NCI-H69 (cell line): Measurements from ENCODE around the gene PRKG1.
A peak's percentile ranks its signal among the peaks of the same experiment; 100 is the strongest.
"Not testable (repeated sequence)": the region's sequence is repeated elsewhere in the genome, so short reads cannot be mapped to it uniquely, and the experiment has no call there.

Source experiments
- DNase-seq: peaks from one replicate; lab custom pipeline; 2025; lab: John Stamatoyannopoulos, UW

Gene PRKG1

DNA sequence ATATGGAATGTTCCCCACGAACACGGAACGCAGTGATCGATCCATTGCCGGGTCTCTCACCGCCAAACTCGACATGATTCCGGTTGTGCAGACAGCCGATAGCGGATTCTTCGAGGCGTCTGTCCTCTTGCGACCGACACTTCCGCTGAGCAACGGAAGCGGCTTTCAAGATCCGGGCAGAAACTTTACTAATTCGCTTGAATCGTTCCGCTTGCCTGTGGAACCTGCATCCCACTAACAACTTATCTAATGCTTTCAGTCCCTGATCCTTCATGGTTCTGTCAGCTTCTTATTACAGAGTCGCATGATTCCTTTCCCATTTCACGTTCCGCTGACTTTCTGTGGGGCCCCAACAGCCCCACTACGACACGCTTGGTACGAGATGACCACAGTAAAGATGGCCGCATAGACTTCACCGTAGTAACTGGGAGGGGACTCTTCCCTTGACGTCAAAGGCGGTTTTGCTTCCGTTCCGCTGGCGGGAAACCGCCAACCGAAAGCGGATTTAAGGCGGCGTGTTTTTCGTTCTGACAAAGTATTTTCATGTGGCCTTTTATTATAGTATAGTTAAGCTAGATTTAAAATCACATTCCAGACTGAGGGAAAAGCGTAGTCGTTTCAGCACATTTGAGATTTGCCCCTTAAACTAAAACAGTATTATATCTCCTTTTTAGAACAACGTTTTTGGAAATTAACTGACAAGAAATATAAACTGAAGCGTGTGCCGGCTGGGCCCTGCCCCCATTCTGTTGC is 625.4 kb downstream of the PRKG1 start, which contains the start of gene CSTF2T:
Gene CSTF2T (minus strand): TSS at position 121 of the 753 bp plus-strand sequence. CDS start 46 bp downstream, at position 75.
- peak; percentile 94 for DNase-seq

- peak; percentile 86 for DNase-seq
These were observed 626.0 kb downstream of the PRKG1 start for GRCh38 chr10:51700228-51700817.

GRCh38 chr10:51705774-51706173 is 631.5 kb downstream of the PRKG1 start:
- DNase-seq = peak; percentile 71

GRCh38 chr10:51706225-51706624 is 631.9 kb downstream of the PRKG1 start:
- DNase-seq = no peak

DNA sequence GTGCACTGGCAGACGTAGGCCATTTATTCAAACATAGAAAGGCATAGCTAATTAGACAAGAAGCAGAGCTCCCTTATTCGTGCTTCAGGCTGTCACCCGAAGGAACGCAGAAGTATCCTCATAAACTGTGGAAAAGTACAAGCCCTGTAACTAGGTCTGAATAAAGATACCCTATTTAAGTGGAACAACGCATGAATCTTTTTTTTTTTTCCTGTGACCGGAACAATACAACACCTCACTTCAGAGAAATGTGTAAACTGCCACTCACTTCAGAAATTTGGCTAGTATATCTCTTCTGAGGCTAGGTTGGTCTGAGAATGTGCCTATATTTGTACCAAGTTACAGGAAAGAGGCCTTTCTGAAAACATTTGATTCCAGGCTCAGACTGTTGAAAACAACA is 633.1 kb downstream of the PRKG1 start:
- DNase-seq = no peak

DNA sequence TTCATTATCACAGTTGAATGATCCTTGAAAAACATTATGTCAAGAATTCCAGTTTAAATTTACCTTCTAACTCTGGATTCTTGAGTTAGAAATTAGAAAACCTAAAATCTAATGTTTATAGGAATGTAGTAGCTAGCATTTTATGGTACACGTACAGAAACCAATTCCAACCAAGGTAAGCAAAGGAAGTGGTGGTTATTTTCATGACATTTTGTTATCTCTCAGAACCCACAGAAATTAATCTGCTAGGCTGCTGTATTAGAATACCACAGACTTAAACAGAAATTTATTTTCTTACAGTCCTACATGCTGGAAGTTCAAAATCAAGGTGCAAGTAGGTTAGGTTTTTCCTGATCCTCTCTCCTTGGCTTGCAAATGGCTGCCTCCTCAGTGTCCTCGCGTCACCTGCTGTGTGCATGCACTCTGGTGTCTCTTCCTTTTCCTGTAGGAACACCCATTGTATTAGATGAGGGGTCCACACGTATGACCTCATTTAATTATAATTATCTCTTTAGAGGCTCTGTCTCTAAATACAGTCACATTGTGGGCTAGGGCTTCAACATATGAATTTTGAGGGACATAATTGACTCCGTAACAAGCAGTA is 633.6 kb downstream of the PRKG1 start:
- no peak for DNase-seq

GRCh38 chr10:51708609-51709008 is 634.3 kb downstream of the PRKG1 start:
- DNase-seq = no peak

DNA sequence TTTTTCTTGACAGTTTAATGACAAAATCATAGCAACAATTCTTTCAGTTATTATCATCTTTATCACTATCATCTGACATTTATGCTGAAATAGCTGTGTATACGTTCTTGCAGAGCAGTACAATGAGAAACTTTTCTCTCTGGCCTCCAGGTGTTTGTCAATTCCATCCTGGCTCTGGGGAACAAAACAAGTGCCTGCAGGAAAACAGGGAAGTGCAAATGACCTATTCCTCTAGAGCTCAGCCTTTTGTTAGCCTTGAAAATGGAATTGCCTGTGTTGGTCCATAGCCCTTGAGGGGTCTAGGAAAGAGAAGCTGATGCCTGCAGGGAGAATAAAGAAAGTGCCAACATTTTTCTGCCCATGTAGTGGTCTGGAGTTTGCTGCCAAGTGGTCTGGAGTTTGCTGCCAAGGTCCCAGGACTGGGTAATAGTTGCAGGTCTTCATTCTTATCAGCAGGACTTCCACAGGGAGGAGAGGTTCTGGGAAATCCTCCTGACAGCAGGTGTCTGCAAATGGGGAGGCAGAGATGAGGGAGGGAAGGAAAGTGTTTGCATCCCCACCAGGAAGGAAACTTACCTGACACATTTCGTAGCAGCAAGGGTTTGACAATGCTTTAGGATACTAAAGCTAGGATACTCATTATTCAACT is 635.2 kb downstream of the PRKG1 start:
- peak; percentile 22 for DNase-seq

- no peak for DNase-seq
These were observed 637.2 kb downstream of the PRKG1 start for GRCh38 chr10:51711519-51711891.

DNA sequence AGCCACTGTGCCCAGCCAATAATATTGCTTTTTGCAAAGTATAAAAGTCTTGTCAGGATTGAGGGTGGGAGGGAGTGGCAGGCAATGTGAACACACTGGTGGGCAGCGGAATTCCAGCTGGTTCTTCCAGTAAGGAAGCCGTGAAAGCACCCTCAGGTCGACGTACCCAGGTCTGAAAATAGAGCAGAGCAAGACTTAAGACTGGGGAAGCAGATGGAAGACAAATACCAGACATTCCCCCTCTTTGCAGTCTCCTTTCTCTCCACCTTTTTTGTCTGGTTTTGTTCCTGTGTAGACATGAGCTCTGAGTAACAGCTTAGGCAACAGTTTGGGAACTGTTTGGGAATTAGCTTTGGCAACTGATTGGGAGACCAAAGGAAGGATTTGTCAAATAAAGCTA is 642.7 kb downstream of the PRKG1 start:
- DNase-seq = no peak

DNA sequence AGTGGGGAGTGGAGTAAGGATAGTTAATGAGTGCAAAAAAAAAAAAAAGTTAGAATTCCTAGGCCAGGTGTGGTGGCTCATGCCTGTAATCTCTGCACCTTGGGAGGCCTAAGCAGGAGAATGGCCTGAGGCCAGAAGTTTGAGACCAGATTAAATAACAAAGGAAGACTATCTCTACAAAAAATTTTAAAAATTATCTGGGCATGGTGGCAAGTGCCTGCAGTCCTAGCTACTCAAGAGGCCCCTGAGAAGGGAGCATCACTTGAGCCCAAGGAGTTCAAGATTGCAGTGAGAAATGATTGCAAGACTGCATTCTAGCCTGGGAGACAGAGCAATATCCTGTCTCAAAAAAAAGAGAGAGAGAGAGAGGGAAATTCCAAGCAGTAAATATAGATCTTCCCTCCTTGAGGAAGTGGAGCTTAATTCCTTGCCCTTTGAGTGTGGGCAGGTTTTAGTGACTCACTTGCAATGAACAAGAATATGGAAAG is 644.6 kb downstream of the PRKG1 start:
- DNase-seq = peak; percentile 46

- DNase-seq = no peak
These were observed 649.8 kb downstream of the PRKG1 start for GRCh38 chr10:51724038-51724437.

- DNase-seq = peak; percentile 86
These were observed 655.7 kb downstream of the PRKG1 start for GRCh38 chr10:51729822-51730555.

- no peak for DNase-seq
These were observed 658.8 kb downstream of the PRKG1 start for GRCh38 chr10:51733057-51733456.

GRCh38 chr10:51743146-51743545 is 668.9 kb downstream of the PRKG1 start:
- DNase-seq = peak; percentile 61

- DNase-seq = no peak
These were observed 670.1 kb downstream of the PRKG1 start for GRCh38 chr10:51744235-51745000.

- DNase-seq = no peak
These were observed 671.1 kb downstream of the PRKG1 start for GRCh38 chr10:51745397-51745796.

GRCh38 chr10:51747216-51747615 is 672.9 kb downstream of the PRKG1 start:
- DNase-seq = peak; percentile 82

GRCh38 chr10:51748959-51749358 is 674.7 kb downstream of the PRKG1 start:
- no peak for DNase-seq

- DNase-seq = no peak
These were observed 684.1 kb downstream of the PRKG1 start for GRCh38 chr10:51758366-51758765.

DNA sequence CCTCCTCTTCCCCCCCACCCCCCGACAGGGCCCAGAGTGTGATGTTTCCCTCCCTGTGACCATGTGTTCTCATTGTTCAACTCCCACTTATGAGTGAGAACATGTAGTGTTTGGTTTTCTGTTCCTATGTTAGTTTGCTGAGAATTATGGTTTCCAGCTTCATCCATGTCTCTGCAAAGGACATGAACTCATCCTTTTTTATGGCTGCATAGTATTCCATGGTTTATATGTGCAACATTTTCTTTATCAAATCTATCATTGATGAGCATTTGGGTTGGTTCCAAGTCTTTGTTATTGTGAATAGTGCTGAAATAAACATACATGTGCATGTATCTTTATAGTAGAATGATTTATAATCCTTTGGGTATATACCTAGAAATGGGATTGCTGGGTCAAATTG is 684.6 kb downstream of the PRKG1 start:
- DNase-seq = not testable (repeated sequence)
